ENCODE data around the gene PCDHB8.
"Not testable (repeated sequence)": the region's sequence is repeated elsewhere in the genome, so short reads cannot be mapped to it uniquely, and the experiment has no call there.

PCDHB8 gene

DNA sequence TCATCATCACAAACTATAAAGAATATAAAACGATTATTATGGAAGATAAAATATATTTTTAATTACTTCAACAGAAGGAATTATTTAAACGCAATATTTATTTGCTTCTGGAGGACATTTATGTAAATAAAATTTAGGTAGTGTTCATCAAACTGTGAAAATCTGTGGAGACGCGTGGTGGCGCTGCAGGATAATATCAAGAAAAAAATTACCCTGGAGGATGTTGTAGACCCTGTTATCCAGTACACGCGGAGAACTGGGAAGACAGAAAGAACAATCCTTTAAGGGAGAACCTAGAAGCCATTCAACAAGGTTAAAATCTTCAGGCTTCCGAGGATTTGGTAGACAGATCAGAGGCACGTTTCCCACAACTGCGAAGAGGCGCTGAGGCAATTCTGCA is 30.9 kb downstream of the PCDHB8 start, which contains the start of gene PCDHB12:
Gene PCDHB12, plus strand, starts transcription at position 242 of the 400 bp plus-strand sequence. CDS start 189 bp downstream, outside the sequence.
- TF ChIP-seq, protein P1, sequence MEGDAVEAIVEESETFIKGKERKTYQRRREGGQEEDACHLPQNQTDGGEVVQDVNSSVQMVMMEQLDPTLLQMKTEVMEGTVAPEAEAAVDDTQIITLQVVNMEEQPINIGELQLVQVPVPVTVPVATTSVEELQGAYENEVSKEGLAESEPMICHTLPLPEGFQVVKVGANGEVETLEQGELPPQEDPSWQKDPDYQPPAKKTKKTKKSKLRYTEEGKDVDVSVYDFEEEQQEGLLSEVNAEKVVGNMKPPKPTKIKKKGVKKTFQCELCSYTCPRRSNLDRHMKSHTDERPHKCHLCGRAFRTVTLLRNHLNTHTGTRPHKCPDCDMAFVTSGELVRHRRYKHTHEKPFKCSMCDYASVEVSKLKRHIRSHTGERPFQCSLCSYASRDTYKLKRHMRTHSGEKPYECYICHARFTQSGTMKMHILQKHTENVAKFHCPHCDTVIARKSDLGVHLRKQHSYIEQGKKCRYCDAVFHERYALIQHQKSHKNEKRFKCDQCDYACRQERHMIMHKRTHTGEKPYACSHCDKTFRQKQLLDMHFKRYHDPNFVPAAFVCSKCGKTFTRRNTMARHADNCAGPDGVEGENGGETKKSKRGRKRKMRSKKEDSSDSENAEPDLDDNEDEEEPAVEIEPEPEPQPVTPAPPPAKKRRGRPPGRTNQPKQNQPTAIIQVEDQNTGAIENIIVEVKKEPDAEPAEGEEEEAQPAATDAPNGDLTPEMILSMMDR (IDR thresholded peaks at IDR 0.05) = peak; percentile 76
- no peak for TF ChIP-seq ZFX (IDR thresholded peaks at IDR 0.05; ENCODE audit: borderline replicate concordance)
- no peak within 1 kb of the TSS for H3K27ac ChIP-seq

DNA sequence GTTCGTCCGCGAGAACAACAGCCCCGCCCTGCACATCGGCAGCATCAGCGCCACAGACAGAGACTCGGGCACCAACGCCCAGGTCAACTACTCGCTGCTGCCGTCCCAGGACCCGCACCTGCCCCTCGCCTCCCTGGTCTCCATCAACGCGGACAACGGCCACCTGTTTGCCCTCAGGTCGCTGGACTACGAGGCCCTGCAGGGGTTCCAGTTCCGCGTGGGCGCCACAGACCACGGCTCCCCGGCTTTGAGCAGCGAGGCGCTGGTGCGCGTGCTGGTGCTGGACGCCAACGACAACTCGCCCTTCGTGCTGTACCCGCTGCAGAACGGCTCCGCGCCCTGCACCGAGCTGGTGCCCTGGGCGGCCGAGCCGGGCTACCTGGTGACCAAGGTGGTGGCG is 32.7 kb downstream of the PCDHB8 start:
- H3K27ac ChIP-seq = not testable (repeated sequence)

DNA sequence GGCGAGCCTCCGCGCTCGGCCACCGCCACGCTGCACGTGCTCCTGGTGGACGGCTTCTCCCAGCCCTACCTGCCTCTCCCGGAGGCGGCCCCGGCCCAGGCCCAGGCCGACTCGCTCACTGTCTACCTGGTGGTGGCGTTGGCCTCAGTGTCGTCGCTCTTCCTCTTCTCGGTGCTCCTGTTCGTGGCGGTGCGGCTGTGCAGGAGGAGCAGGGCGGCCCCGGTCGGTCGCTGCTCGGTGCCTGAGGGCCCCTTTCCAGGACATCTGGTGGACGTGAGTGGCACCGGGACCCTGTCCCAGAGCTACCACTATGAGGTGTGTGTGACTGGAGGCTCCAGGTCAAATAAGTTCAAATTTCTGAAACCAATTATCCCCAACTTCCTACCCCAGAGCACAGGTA is 33.3 kb downstream of the PCDHB8 start:
- not testable (repeated sequence) for H3K27ac ChIP-seq

DNA sequence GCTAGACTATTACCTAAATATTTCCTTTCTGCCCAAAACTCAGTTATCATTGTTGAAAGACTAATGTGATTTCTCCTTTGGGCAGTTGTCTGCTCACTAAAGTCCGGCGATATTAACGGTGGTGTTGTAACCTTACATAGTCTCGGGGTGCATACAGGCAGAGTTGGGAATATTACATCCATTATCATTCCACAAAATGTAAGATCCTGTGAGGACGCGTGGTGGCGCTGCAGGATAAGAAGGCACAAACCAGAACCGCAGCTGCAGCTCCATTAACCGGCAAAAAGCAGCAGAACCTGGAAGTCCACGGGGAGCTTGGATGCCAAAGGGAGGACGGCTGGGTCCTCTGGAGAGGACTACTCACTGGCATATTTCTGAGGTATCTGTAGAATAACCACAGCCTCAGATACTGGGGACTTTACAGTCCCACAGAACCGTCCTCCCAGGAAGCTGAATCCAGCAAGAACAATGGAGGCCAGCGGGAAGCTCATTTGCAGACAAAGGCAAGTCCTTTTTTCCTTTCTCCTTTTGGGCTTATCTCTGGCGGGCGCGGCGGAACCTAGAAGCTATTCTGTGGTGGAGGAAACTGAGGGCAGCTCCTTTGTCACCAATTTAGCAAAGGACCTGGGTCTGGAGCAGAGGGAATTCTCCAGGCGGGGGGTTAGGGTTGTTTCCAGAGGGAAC is 36.2 kb downstream of the PCDHB8 start, which contains the start of gene PCDHB13:
Gene PCDHB13, plus strand, starts transcription at position 264 of the 684 bp plus-strand sequence. Its CDS starts 205 bp downstream, at position 469.
- H3K27ac ChIP-seq = not testable (repeated sequence)
- TF ChIP-seq, protein P1 (IDR thresholded peaks at IDR 0.05) = peak; percentile 78

DNA sequence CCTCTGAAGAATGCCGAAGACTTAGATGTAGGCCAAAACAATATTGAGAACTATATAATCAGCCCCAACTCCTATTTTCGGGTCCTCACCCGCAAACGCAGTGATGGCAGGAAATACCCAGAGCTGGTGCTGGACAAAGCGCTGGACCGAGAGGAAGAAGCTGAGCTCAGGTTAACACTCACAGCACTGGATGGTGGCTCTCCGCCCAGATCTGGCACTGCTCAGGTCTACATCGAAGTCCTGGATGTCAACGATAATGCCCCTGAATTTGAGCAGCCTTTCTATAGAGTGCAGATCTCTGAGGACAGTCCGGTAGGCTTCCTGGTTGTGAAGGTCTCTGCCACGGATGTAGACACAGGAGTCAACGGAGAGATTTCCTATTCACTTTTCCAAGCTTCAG is 37.0 kb downstream of the PCDHB8 start:
- not testable (repeated sequence) for H3K27ac ChIP-seq

DNA sequence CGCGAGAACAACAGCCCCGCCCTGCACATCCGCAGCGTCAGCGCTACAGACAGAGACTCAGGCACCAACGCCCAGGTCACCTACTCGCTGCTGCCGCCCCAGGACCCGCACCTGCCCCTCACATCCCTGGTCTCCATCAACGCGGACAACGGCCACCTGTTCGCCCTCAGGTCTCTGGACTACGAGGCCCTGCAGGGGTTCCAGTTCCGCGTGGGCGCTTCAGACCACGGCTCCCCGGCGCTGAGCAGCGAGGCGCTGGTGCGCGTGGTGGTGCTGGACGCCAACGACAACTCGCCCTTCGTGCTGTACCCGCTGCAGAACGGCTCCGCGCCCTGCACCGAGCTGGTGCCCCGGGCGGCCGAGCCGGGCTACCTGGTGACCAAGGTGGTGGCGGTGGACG is 37.9 kb downstream of the PCDHB8 start:
- not testable (repeated sequence) for H3K27ac ChIP-seq

DNA sequence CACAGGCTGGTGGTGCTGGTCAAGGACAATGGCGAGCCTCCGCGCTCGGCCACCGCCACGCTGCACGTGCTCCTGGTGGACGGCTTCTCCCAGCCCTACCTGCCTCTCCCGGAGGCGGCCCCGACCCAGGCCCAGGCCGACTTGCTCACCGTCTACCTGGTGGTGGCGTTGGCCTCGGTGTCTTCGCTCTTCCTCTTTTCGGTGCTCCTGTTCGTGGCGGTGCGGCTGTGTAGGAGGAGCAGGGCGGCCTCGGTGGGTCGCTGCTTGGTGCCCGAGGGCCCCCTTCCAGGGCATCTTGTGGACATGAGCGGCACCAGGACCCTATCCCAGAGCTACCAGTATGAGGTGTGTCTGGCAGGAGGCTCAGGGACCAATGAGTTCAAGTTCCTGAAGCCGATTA is 38.4 kb downstream of the PCDHB8 start:
- not testable (repeated sequence) for H3K27ac ChIP-seq

DNA sequence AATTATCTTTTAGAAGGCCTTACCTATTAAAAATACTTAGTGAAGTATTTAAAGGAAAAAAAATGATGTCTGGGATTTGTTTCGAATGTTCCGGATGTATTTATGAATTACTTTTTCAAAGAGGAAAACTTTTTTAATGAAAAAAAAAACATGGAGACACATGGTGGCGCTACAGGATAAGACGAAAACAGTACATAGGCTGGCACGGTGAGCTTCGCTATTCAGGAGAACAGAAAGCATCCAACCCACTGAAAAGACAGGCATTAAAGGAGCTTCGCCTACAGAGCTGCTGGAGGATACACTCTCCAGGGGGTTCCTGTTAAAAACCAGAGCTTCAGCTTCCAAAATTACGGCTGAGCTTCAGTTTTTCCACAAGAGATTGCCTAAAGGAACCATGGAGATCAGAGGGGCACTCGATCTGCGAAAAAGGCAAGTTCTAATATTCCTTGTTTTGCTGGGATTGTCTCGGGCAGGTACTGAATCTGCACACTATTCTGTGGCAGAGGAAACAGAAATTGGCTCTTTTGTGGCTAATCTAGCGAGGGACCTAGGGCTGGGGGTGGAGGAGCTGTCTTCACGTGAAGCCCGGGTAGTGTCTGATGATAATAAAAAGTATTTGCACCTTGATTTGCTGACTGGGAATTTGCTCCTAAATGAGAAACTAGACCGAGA is 45.7 kb downstream of the PCDHB8 start, which contains the start of gene PCDHB14:
Gene PCDHB14, plus strand, starts transcription at position 232 of the 672 bp plus-strand sequence. Its CDS starts 163 bp downstream, at position 395.
- TF ChIP-seq, protein P1 (IDR thresholded peaks at IDR 0.05) = peak; percentile 73
- TF ChIP-seq ZFX (IDR thresholded peaks at IDR 0.05; ENCODE audit: borderline replicate concordance) = no peak
- no peak within 1 kb of the TSS for H3K27ac ChIP-seq

DNA sequence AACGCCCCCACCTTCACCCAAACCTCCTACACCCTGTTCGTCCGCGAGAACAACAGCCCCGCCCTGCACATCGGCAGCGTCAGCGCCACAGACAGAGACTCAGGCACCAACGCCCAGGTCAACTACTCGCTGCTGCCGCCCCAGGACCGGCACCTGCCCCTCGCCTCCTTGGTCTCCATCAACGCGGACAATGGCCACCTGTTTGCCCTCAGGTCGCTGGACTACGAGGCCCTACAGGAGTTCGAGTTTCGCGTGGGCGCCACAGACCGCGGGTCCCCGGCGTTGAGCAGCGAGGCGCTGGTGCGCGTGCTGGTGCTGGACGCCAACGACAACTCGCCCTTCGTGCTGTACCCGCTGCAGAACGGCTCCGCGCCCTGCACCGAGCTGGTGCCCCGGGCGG is 47.3 kb downstream of the PCDHB8 start:
- H3K27ac ChIP-seq = not testable (repeated sequence)

DNA sequence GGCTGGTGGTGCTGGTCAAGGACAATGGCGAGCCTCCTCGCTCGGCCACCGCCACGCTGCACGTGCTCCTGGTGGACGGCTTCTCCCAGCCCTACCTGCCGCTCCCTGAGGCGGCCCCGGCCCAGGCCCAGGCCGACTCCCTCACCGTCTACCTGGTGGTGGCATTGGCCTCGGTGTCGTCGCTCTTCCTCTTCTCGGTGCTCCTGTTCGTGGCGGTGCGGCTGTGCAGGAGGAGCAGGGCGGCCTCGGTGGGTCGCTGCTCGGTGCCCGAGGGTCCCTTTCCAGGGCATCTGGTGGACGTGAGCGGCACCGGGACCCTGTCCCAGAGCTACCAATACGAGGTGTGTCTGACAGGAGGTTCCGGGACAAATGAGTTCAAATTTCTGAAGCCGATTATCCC is 47.8 kb downstream of the PCDHB8 start:
- H3K27ac ChIP-seq = not testable (repeated sequence)
